ENCODE results near the gene SLC17A7. TPM values are rescaled to one million over a fixed set of nuclear protein-coding genes. Genes with fewer than 3 reads are reported as not detected.

The SLC17A7 gene
- total and polyA plus RNA-seq, 9 donors = 0.15 to 2.5 (median 0.19) TPM; not detected in 2

DNA sequence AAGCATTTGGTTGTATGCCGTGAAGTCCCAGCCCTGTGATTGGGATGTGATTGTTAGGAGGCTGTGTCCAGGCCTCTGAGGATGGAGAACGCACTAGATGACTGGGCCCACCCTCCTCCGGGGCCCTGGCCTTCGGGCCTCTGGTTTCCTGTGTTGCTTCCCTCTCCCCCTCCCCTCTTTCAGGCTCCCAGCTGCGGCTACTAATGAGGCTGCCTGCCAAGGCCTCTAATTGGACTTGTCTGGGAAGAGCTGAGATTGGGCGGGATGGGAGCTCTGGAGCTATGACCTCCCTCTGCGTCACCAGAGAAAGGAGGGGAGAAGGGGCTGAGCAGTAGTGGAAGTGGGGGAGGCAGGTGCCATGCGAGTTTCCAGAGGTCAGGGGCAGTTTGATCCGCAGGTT lies 28.0 kb downstream of the SLC17A7 start:
- H3K9me3 ChIP-seq = no peaks in the 10 kb centered on the region
- TF ChIP-seq, protein P1, sequence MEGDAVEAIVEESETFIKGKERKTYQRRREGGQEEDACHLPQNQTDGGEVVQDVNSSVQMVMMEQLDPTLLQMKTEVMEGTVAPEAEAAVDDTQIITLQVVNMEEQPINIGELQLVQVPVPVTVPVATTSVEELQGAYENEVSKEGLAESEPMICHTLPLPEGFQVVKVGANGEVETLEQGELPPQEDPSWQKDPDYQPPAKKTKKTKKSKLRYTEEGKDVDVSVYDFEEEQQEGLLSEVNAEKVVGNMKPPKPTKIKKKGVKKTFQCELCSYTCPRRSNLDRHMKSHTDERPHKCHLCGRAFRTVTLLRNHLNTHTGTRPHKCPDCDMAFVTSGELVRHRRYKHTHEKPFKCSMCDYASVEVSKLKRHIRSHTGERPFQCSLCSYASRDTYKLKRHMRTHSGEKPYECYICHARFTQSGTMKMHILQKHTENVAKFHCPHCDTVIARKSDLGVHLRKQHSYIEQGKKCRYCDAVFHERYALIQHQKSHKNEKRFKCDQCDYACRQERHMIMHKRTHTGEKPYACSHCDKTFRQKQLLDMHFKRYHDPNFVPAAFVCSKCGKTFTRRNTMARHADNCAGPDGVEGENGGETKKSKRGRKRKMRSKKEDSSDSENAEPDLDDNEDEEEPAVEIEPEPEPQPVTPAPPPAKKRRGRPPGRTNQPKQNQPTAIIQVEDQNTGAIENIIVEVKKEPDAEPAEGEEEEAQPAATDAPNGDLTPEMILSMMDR (IDR thresholded peaks at IDR 0.05) = no peak
- TF ChIP-seq POLR2A (IDR thresholded peaks at IDR 0.05) = no peak
- TF ChIP-seq EP300 (IDR thresholded peaks at IDR 0.05) = no peak
- no peaks in the 10 kb centered on the region for H3K4me1 ChIP-seq (ENCODE audit: insufficient read depth)
- H3K4me3 ChIP-seq = no peak overlapping the region
- H3K27ac ChIP-seq = no peak overlapping the region
- intact Hi-C loops (cut with DNase I) = no loop called here
- H3K27me3 ChIP-seq = no peaks in the 10 kb centered on the region
- no peak for DNase-seq
- 15 to 44% (median 28%) methylated on average over 9 of the region's 9 CpGs for WGBS, 3 donors
- no peaks in the 10 kb centered on the region for H3K36me3 ChIP-seq

DNA sequence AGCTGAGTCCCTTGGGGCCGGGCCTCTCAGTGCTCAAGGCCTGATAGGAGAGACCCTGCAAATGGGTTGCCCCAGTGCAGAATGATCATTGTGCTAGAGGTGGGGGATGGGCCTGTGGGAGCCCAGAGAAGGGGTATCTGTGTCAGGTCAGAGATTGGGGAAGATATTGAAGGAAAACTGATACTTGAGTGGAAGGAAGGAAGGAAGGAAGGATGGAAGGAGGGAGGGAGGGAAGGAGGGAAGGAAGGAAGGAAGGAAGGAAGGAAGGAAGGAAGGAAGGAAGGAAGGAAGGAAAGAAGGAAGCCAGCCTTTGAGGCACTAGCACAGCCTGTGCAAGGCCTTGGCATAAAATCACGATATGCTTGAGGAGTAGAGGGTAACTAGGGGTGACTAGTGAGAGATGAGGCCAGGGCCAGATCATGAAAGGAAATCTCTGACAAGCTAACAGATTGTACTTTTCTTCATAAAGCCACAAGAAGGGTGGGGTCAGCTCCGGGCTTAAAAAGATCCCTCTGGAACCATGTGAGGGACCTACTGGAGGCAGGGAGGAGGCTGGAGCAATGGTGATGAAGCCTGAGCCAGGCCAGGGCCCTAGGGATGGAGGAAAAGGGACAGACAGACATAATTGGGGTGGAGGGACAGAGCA lies 29.5 kb downstream of the SLC17A7 start:
- no peaks in the 10 kb centered on the region for H3K27me3 ChIP-seq

DNA sequence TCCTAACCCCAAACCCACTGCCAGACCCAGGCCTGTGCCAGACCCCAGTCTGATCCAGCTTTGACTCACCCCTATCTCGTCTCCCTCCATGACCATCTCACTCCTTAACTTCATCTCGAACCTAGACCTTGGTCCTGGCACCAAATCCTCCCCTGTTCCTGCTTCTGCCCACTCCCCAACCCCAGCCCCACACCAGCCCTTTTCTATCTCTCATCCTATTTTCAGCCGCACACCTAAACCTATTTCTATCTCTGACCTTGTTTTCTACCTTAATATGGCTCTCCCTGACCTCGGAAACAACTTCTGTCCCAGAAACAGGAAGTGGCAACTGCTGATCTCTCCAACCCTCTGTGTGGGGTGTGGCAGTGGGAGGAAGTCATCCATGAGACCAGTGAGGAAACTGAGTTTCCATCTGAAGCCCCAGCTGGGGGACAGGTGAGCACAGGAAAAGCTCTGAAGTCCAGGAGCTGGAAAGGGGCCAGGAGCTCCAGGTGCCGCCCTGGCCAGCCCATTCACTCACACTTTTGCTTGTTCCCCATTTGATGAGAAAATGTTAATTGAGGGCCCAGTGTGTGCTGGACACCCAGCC lies 31.8 kb downstream of the SLC17A7 start:
- H3K36me3 ChIP-seq = no peaks in the 10 kb centered on the region
- H3K27ac ChIP-seq = no peak overlapping the region
- no peak overlapping the region for H3K4me3 ChIP-seq
- TF ChIP-seq POLR2A (IDR thresholded peaks at IDR 0.05) = no peak
- TF ChIP-seq, protein P1 (IDR thresholded peaks at IDR 0.05) = no peak
- no peak for TF ChIP-seq EP300 (IDR thresholded peaks at IDR 0.05)
- no peaks in the 10 kb centered on the region for H3K4me1 ChIP-seq (ENCODE audit: insufficient read depth)
- no peaks in the 10 kb centered on the region for H3K27me3 ChIP-seq
- WGBS, 3 donors = 74 to 79% (median 79%) methylated on average over 5 of the region's 5 CpGs
- no peaks in the 10 kb centered on the region for H3K9me3 ChIP-seq
- DNase-seq = no peak
- intact Hi-C loops (cut with DNase I) = no loop called here

More for the DNA sequence above, 29.5 kb downstream of the SLC17A7 start:
- intact Hi-C loops (cut with DNase I) = no loop called here
- 72 to 75% (median 72%) methylated on average over 3 of the region's 3 CpGs for WGBS, 3 donors
- H3K4me3 ChIP-seq = no peak overlapping the region
- no peak for DNase-seq
- no peaks in the 10 kb centered on the region for H3K4me1 ChIP-seq (ENCODE audit: insufficient read depth)
- H3K9me3 ChIP-seq = no peaks in the 10 kb centered on the region
- no peak for TF ChIP-seq EP300 (IDR thresholded peaks at IDR 0.05)
- TF ChIP-seq, protein P1 (IDR thresholded peaks at IDR 0.05) = no peak
- no peak for TF ChIP-seq POLR2A (IDR thresholded peaks at IDR 0.05)
- no peaks in the 10 kb centered on the region for H3K36me3 ChIP-seq
- H3K27ac ChIP-seq = no peak overlapping the region

DNA sequence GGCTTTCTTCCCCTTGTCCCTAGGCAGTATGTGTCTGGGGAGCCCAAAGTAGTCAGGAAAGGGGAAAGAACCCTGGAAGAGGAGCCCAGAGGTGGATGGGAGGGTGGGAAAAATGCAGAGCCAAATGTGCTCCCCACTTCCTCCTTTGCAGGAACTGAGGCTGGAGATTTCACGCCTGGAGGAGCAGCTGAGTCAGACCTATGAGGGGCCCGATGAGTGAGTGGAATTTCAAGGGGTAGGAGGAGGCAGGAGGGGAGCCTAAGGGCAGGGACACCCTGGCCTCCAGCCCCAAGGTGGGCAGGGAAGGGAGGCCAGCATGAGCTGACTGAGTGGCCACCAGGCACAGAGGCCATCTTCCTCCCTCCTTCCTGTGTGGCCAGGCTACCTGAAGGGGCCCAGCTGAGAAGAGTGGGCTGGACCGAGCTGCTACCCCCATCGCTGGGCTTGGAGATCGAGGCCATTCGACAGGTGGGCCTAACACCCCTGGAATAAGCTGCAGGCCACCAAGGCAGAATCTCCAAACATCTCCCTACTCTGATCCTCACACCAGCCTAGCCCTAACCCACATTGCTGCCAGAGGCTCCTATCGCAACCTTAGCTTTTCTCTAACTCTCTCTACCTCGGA lies 32.4 kb downstream of the SLC17A7 start:
- DNase-seq = no peak
- WGBS, 3 donors = 76 to 81% (median 78%) methylated on average over 8 of the region's 8 CpGs
- TF ChIP-seq POLR2A (IDR thresholded peaks at IDR 0.05) (no peak), EP300 (IDR thresholded peaks at IDR 0.05) (no peak)
- TF ChIP-seq, protein P1 (IDR thresholded peaks at IDR 0.05) = no peak
- H3K27ac ChIP-seq = no peak overlapping the region
- H3K27me3 ChIP-seq = no peaks in the 10 kb centered on the region
- H3K4me1 ChIP-seq (ENCODE audit: insufficient read depth) = no peaks in the 10 kb centered on the region
- no peaks in the 10 kb centered on the region for H3K36me3 ChIP-seq
- no peaks in the 10 kb centered on the region for H3K9me3 ChIP-seq
- intact Hi-C loops (cut with DNase I) = no loop called here
- H3K4me3 ChIP-seq = no peak overlapping the region

All from ovary (tissue), 9 donors.